GM18870 (cell line): ENCODE results near the gene EIF5A.
"Not testable (repeated sequence)": the region's sequence is repeated elsewhere in the genome, so short reads cannot be mapped to it uniquely, and the experiment has no call there.

Source experiments
- ATAC-seq: cut with Tn5 transposase; IDR thresholded peaks from one replicate; pipeline ENCODE4 v1.9.1; 2021; ENCODE audit warnings: moderate library complexity; ENCODE audit not compliant: unreplicated experiment

The EIF5A gene

DNA sequence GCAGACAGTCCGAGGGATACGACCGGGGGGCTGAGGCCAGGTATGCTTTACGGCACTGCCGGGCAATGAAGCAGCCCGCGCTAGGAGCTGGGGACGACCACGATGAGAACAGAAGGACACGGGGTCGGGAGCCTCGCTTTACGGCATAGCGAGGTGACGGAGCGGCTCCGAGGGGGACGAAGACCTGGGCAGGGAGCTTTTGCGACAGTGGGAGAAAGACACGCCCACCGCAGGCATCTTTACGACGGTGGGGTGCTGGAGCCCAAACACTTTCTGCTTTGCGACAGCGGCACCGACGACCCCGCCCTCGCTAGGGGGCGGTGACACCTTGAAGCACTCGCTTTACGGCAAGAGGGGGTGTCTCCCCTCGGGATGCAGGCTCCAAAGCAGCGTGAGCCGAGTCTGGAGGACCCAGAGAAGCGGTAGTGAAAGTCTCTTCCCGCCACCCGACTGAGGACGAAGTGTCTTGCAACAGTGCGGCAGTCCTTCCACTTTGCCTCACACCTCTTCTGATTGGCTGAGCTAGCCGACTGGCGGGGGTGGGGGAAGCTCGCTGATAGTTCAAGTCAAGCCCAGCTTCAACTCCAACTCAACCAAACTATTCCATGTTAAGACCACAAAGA lies 22.1 kb downstream of the EIF5A start:
- ATAC-seq = peak; percentile 49

DNA sequence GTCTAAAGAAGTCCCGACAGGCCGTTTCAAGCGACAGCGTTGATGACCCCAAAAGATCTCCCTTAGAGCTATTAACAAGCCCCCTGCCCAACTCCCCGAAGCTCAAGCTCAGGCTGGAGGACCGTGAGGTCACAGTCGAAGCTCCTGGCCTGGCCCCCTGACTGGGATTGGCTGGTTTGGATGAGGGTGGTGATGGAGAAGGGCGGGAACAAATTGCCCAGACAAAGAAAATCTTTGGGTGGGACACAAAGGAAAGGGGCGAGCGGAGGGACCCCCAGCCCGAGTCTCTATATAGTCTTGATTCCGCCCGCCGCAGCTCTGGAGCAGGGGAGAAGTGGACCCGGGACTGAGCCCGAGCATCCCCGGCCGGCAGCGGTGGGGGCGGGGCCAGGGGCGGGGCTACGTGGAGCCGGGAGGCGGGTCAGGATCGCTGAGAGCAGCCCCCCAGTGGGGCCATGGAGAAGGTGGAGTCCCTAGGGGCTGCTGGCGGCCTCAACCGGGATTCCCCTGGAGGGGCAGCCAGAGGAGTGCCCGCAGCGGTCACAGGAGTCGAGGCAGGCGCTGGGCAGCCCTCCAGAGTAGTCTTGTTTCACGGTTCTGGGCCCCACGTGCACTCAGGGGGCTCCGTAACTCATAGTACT lies 22.7 kb downstream of the EIF5A start:
- ATAC-seq = peak; percentile 30

DNA sequence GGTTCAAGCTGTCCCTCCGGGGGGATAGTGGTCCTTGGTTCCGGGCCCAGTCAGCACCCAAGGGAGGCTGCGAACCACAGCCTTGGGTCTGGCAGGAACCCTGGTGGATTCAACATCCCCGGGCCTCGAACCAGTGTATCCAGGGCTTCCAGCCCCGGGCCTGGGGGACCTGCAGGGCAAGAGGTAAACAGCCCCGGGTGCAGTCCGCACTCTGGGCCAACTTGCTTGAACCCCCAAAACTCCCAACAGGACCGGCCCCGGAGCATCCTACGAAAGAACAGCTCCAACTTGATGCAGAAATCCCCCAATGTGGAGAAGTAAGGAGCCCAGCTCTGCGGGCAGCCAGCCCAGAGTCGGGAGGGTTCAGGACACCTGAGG lies 23.2 kb downstream of the EIF5A start:
- ATAC-seq = no peak

DNA sequence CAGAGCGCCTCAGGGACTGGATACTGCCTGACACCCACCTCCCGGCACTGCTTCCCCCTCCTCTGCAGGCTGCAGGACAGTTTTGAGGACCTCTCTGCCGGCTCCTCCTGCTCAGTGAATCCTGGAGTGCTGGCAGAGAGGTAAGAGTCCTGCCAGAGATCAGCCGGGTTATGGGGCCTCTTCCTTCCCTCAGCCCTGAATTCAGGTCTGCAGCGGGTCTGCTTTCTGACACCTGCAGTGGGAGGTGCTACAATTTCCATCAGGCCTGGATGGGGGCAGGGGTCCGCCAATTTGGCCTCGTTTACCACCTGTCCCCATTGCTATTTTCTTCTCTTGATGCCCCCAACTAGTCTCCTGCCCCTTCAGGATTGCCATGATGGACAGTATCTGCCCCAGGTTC lies 24.7 kb downstream of the EIF5A start:
- ATAC-seq = no peak

DNA sequence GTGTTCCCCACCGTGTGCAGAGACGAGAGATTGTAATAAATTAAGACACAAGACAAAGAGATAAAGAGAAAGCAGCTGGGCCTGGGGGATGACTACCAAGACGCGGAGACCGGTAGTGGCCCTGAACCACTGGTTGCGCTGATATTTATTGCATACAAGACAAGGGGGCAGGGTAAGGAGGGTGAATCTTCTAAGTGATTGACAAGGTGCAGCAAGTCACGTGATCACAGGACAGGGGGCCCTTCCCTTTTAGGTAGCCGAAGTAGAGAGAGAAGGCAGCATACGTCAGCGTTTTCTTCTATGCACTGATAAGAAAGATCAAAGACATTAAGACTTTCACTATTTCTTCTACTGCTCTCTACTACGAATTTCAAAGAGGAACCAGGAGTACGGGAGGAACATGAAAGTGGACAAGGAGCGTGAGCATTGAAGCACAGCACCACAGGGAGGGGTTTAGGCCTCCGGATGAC lies 25.2 kb downstream of the EIF5A start:
- ATAC-seq = not testable (repeated sequence)

DNA sequence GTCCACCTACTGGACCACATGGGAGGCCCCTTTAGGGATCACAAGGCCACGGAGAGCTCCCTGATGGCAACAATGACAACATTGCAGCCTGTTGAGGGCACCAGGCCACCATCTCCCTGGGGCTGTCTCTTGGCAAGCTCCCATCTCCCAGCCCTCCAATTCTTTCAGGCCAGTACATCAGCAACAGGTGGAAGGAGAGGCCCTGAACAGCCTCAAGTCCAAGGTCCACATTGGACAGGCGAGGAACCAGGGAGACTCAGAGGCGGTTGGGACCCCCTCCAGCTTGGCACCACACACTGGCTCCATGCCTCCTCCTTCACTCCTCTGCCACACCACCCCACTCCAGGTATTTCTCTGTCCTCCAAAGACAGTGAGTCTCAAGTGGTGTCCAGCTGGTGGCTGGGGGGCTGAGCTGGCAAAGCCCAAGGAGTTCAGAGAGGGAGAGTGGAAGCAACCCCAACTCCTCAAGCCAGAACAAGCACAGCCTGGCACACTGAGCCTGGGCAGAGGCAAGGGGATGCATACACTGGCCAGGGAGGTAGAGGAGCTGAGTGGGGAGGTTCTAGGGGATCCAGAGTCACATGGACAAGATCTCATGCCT lies 27.6 kb downstream of the EIF5A start:
- no peak for ATAC-seq

DNA sequence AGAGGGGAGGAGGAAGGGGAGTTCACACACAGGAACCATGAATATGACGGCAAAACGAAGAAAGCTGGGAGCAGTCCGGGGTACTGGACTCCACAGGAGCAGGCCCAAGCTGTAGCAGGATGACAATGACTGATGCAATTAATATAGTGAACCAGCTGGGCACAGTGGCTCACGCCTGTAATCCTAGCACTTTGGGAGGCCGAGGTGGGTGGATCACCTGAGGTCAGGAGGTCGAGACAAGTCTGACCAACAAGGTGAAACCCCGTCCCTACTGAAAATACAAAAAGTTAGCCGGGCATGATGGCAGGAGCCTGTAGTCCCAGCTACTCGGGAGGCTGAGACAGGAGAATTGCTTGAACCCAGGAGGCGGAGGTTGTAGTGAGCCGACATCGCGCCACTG lies 28.3 kb downstream of the EIF5A start:
- not testable (repeated sequence) for ATAC-seq

DNA sequence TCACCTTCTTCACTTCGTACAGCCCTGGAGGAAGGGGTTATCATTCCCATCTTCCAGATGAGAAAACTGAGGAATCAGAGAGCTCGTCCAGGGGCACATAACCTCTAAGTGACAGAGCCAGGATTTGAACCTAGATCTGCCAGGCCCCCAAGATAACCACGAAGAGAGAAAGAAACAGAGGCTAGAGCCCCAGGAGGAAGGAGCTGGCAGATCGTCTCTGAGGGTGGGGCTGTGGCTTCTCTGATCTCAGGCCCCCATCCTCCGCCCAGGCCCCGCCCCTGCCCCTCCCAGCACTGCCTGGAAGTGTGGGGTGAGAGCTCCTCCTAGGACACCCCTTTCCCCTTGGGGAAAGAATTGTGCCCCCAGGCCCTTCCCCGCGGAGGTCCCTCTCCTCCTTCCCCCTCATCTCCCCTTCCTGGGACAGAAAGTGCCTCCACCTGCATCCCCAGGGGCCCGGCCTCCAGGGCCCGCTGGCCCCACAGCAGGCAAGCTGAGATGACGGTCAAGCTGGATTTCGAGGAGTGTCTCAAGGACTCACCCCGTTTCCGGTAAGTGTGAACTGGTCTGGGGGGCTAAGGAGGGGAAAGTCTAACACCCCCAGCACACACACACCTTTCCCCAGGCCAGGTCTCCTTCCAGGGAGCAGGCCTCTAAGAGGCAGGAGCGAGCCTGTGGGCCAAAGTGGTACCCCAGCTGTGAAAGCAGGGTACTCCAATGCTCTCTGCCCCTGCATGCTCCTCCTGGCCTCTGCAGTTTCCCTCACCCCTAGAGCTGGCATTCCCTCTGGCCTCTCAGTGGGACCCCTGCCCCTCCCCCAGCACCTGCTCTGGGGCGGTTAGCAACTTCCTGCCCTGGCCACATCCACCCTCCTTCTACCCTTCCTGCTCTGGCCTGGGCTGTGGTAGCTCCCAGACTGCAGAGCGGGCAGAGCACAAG lies 29.1 kb downstream of the EIF5A start, which contains the start of gene ACAP1:
TSS of gene ACAP1 (plus strand) at position 290 of the 936 bp plus-strand sequence. CDS start at position 496, 206 bp downstream.
- ATAC-seq = no peak

DNA sequence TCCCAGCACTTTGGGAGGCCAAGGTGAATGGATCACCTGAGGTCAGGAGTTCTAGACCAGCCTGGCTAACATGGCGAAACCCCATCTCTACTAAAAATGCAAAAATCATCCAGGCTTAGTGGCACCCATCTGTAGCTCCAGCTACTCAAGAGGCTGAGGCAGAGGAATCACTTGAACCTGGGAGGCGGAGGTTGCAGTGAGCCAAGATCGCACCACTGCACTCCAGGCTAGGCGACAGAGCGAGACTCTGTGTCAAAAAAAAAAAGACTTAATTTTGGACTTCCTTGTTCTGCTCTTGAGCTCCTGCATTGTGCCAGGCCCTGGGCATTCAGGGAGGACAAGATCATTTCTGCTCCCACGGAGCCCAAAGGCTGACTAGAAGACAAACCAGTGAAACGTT lies 30.2 kb downstream of the EIF5A start:
- ATAC-seq = not testable (repeated sequence)

DNA sequence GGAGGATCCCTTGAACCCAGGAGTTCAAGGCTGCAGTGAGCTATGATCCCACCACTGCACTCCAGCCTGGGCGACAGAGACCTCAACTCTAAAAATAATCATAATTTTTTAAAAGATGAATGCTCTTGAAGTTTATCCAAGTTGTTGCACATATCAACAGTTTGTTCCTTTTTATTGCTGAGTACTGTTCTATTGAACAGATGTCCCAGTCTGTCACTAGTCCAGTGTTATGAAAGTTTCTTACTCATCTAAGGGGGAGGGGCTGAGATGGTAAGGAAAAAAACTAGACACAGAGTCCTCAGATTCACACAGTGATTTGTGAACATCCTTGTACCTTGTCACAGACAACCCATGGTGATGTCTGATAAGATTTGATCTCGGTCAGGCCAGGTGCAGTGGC lies 32.8 kb downstream of the EIF5A start:
- no peak for ATAC-seq

DNA sequence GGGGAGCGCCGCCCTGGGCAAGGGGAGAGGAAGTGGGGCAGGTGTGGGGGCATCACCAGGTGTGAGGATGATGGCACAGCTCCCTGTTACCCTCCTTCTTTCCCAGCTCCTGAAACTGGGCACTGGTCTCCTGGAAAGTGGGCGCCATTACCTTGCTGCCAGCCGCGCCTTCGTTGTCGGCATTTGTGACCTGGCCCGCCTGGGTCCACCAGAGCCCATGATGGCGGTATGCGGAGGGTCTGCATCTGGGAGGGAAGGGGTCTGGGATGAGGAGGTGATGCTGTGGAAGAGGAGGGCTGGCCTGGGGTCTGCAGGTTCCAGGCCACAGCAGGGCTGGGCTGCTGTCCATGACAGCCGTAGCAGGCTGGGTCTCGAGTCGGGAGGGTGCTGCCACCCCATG lies 34.4 kb downstream of the EIF5A start:
- ATAC-seq = no peak

DNA sequence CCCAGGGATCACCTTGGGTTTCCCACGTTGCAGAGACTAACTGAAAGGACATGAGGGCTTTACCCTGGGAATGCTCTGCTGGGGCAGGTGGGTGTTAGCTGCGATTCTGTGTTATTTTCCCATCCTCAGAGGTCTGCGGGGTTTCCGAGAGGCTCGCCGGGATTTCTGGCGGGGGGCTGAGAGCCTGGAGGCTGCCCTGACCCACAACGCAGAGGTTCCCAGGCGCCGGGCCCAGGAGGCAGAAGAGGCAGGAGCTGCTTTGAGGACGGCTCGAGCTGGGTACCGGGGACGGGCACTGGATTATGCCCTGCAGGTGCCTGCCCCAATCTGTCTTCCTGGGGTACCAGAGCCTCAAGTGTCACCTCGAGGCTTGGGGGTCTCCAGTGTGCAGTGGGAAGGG lies 35.8 kb downstream of the EIF5A start:
- ATAC-seq = no peak

DNA sequence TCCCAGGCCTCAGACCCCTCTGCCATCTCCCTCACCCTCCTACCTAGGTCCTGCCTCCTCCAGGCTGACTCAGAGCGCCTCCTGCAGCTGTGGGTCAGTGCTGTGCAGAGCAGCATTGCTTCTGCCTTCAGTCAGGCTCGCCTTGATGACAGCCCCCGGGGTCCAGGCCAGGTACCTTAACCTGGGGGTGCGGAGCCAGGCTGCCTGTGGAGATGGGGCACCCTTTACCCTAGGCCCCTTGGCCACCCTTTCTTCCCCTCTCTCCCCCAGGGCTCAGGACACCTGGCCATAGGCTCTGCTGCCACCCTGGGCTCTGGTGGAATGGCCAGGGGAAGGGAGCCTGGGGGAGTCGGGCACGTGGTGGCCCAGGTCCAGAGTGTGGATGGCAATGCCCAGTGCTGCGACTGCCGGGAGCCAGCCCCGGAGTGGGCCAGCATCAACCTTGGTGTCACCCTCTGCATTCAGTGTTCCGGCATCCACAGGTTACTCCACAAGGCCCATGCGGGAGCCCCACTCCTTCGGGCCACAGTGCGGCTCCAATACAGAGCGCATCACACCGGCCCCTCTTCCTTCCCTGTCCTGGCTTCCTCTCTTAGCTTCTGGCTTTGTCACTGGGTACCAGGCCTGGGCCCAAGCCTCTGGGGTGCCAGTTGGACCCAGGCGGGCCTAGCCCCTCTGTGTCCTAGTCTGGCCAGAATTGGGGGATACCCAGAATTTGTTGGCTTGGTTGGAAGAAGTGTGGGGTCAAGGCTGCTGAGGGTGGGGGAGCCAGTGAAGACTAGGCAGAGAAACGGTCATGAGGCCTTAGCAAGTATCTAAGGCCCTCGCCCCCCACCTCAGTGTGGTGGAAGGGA lies 39.6 kb downstream of the EIF5A start:
- ATAC-seq = no peak

DNA sequence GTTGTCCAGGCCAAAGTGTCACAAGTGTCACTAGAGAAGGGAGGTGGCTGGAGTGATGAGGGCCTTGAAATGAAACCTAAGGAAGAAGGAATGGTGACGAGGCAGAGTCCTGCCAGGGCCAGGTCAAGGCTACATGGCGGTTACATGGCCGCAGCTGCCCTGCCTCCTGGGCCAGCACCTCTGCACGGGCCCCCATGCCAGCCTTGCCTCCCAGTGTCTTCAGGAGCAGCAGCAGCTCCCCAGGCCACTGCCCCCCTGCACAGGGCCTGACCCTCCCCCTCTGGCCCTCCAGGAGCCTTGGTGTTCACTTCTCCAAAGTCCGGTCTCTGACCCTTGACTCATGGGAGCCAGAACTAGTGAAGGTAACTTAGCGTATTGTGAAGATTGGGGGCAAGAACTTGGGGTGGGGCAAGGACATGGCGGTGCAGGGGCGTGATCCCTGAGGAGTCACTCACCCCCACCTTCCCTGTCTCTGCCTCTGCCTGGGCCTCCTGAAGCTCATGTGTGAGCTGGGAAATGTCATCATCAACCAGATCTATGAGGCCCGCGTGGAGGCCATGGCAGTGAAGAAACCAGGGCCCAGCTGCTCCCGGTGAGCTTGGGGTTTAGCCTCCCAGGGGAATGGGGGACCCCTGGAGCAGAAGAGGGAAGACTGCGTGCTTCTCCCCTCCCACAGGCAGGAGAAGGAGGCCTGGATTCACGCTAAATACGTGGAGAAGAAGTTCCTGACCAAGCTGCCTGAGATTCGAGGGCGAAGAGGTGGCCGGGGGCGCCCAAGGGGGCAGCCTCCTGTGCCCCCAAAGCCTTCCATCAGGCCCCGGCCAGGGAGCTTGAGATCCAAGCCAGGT lies 40.4 kb downstream of the EIF5A start:
- no peak for ATAC-seq

DNA sequence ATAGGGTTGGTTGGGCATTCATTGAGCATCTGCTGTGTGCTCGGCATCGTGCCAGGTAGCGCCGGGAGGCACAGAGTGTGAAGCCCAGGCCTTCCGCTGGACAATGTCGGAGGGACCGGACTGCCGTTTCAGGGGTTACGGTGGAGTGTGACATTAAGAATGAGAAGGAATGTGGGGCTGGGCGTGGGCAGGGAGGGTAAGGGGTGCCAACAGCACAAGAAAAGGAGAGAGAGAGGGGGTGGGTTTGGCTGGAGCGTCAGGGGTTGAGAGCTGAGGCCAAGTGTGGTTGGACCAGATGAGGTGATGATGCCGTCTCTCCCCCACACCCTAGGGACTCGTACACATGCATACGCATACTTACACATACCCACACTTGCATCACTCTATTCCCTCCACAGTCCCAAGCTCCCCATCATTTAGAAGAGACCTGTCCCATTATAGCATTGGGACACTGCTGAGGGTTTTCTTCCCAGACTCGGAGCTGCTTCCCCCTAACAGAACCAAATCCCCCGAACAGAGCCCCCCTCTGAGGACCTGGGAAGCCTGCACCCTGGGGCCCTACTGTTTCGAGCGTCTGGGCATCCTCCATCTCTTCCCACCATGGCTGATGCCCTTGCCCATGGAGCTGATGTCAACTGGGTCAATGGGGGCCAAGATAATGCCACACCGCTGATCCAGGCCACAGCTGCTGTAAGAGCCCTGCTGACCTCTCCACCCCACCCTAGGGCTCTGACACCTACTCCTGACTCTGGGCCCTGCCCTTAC lies 41.2 kb downstream of the EIF5A start:
- no peak for ATAC-seq

DNA sequence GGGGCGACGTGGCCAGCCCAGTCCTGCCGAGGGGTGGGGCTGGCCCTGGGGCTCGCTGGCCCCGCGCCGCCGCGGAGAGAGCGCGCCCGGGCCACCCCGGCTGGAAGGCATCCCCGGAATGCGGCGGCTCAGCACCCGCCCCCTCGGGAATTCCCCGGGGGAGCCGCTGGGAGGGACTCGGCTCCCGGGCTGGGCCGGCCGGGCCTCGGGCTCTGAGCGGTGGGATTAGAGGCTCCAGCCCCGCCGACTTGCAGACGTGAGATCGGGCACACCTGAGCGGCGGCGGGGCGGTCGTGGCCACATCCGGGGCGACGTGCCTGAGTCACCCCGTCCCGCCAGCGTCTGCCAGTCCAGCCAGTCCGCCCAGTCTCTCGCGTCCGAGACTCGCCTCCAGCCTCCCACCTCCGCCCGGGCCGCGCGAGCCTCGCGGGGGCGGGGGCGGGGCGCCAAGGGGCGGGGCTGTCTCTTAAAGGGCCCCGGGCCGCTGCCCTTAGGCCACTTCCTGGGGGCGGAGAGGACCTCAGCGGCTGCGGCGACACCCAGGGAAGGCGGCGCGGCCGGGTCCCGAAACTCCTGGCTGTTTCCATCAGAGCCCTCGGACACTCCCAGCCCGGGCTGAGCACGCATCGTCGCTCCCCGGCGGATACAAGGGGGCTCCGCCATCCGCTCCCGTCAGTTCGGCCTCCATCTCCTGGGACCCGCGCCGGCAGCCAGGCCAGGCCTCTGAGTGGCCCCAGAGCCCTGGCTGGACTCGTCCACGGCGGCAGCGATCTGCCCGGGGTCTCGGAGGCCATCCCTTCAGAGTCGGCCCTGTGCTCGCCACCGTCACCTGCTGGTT lies 44.5 kb downstream of the EIF5A start, which contains the start of gene KCTD11:
TSS of gene KCTD11 (plus strand) at position 498 of the 838 bp plus-strand sequence.
- ATAC-seq = peak; percentile 37

DNA sequence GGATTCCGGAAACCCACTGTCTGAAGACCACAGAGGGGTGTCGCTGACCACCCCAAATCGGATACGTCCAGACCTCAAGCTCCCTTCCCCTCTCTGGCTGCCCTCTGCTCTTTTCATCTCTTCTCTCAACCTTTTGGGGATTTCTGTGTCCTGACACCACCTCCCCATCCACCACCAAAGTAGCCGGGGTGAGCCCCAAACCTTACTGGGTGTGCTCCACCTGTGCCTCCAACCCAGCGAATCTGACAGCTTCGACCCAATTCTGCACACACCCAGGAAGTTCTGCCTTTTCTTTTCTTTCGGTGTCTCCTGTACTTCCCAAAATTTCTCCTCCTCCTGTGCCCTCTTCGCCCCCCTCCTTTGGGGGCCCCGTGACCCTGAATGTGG lies 45.1 kb downstream of the EIF5A start:
- no peak for ATAC-seq
